ENCODE data around the gene CALML5.

CALML5 gene

GRCh38 chr10:5514226-5514850 is 15.0 kb upstream of the CALML5 start:
- DNase-seq: no peak

- no peak for DNase-seq
These were observed 13.7 kb upstream of the CALML5 start for GRCh38 chr10:5512881-5513612.

- no peak for DNase-seq
These were observed 13.0 kb upstream of the CALML5 start for GRCh38 chr10:5512331-5512730.

GRCh38 chr10:5511885-5512280 is 12.5 kb upstream of the CALML5 start:
- DNase-seq: no peak

- DNase-seq: no peak
These were observed 12.0 kb upstream of the CALML5 start for GRCh38 chr10:5511231-5511884.

- DNase-seq: no peak
These were observed 11.1 kb upstream of the CALML5 start for GRCh38 chr10:5510281-5511072.

- DNase-seq: no peak
These were observed 10.3 kb upstream of the CALML5 start for GRCh38 chr10:5509691-5510090.

- no peak for DNase-seq
These were observed 9.9 kb upstream of the CALML5 start for GRCh38 chr10:5509236-5509635.

- DNase-seq: no peak
These were observed 9.4 kb upstream of the CALML5 start for GRCh38 chr10:5508786-5509185.

GRCh38 chr10:5508161-5508604 is 8.8 kb upstream of the CALML5 start:
- no peak for DNase-seq

GRCh38 chr10:5507649-5508131 is 8.3 kb upstream of the CALML5 start:
- DNase-seq: no peak

- no peak for DNase-seq
These were observed 7.6 kb upstream of the CALML5 start for GRCh38 chr10:5506751-5507648.

GRCh38 chr10:5506246-5506645 is 6.9 kb upstream of the CALML5 start:
- no peak for DNase-seq

GRCh38 chr10:5504146-5505072 is 5.0 kb upstream of the CALML5 start:
- no peak for DNase-seq

- no peak for DNase-seq
These were observed 4.1 kb upstream of the CALML5 start for GRCh38 chr10:5503477-5503835.

GRCh38 chr10:5502571-5503476 is 3.5 kb upstream of the CALML5 start:
- DNase-seq: no peak

- DNase-seq: no peak
These were observed 2.7 kb upstream of the CALML5 start for GRCh38 chr10:5502061-5502521.

GRCh38 chr10:5500910-5501309 is 1.5 kb upstream of the CALML5 start:
- DNase-seq: no peak

GRCh38 chr10:5500162-5500670 is 846 bp upstream of the CALML5 start:
- no peak for DNase-seq

Measured in CD4-positive, alpha-beta T cell treated with Interleukin-17A for 1 hour (primary cell).